GM21717 (cell line): ENCODE results near the gene PRUNE2.
"Not testable (repeated sequence)": the region's sequence is repeated elsewhere in the genome, so short reads cannot be mapped to it uniquely, and the experiment has no call there.

ENCODE experiments used
- ATAC-seq: cut with Tn5 transposase; IDR thresholded peaks from one replicate; pipeline ENCODE4 v1.9.1; 2021; ENCODE audit warnings: mild to moderate bottlenecking, moderate library complexity; ENCODE audit not compliant: unreplicated experiment

PRUNE2 gene

DNA sequence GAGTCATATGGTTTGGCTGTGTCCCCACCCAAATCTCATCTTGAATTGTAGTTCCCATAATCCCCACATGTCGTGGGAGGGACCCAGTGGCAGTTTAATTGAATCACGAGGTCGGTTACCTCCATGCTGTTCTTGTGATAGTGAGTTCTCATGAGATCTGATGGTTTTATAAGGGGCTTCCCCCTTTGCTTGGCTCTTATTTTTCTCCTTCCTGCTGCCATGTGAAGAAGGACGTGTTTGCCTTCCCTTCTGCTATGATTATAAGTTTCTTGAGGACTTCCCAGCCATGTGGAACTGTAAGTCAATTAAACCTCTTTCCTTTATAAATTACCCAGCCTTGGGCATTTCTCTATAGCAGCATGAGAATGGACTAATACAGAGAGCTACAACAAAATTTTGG is 163.0 kb downstream of the PRUNE2 start:
- not testable (repeated sequence) for ATAC-seq

GRCh38 chr9:76741524-76741923 is 164.4 kb downstream of the PRUNE2 start:
- no peak for ATAC-seq

- no peak for ATAC-seq
These were observed 167.5 kb downstream of the PRUNE2 start for GRCh38 chr9:76738402-76738801.

DNA sequence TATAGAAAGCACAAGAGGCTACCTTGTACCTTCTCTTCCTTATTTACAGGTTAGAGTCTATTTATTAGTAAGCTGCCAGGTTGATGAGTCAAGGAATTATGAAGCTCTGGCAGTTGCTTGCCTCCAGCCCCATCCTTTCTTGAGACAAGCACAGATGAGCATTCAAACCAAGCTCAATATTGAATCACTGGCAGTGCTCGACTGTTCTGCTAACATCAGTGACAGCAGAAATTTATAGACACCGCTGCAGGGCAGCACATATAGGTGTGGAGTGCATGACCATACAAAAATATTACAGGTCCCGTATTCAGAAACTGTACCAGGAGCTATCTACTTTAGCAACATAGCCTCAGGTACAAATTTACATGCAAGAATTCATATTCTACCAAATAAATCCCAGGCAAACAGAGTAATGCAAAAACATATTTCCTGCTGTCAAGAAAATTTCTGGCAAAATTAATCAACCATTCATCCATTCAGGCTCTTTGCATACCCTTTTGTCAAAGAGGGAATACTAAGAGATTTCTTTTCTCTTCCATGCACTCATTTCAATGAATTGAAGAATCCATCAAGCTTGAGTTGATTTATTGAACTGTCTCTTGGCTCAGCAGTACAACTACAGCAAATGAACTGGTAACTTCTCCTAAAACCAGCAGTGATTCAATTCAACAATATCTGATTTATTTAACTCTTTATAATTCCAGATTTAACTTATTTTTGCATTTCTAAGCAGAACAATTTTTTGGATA is 168.6 kb downstream of the PRUNE2 start:
- ATAC-seq, result no peak

DNA sequence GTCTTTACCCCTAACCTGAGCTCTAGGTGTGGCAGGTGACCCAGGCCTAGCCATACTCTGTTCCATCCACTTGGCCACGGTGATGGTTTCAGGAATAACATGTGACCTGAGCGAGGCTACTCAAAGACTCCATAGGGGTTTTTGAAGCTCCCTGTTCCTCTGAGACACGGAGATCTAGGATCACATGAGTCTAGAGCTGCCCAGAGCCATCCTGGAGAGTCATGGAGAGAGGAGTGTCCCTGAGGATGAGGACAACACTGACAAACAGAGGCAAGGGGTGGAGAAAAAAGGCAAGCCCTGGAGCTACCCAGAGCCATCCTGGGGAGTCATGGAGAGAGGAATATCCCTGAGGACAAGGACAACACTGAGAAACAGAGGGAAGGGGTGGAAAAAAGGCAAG is 171.2 kb downstream of the PRUNE2 start:
- no peak for ATAC-seq

DNA sequence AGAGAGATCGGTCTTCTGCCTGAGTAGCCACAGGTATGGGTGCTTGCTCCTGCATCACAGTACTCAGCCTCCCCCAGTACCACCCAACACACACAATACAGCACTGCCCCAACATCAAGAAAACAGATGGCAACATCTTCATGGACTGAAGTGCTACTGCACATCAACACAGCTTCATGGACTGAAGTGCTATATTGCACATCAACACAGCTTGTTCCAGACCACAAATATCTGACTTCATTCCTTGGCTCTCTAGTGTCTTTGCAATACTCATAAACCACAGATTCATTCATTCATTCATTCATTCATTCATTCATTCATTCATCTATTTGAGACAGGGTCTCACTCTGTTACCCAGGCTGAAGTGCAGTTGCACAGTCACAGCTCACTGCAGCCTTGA is 172.8 kb downstream of the PRUNE2 start:
- no peak for ATAC-seq

DNA sequence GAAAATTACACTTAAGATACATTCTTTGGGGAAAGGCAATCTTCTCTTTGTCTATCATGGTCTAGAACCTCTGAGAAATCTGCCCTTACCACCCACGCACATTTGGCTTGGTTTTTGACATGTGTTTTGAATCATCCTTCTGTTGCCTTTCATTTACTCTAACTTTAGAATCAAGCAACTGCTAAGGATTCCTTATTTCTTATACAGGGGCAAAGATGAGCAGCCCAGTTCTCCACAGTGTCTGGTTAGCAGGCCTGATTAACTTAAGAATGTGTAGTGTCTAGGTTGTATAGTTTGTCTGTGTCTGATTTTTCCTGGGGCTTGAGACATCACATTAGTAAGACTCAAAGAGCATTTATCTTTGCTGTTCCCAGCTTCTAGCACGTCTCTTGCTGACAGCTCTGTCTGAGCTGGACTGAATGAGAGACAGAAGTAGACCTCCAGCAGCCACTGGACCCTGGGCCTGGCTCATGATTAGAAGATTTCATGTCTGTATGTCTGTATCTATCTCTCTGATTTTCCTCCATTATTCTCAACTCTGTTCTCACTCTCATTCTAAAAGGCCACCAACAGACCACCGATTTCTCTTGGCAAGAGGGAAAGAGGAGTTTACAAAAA is 173.5 kb downstream of the PRUNE2 start:
- no peak for ATAC-seq

- ATAC-seq, result no peak
These were observed 175.1 kb downstream of the PRUNE2 start for GRCh38 chr9:76730801-76731200.

DNA sequence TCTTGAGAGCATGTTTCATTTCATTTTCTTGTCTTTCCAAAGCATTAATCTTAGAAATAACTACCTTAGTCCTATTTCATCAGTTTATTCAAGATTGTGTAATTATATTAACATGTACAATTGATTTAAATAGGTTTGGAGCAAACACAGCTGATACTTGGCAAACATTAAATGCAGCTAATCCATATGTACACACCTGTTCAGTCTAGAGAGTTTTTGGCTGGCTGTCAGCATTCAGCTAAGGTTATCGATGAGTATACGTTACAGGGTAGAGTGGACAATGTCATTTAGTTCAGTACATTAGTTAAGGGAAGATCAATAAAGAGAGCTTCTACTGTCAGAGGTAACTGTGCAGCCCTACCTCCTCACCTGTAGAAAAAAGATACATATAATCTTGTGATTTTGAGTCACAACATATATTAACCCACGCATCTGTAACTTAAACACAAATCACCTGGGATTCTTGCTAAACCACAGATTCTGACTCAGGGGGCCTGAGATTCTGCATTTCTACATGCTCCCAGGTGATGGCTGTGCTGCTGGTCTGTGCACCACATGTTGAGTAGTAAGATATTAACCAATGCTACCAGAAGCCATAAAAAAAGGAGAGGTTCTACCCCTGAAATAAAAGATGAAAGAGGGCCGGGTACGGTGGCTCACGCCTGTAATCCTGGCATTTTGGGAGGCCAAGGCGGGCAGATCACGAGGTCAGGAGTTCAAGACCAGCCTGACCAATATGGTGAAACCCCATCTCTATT is 175.8 kb downstream of the PRUNE2 start:
- ATAC-seq, result no peak

DNA sequence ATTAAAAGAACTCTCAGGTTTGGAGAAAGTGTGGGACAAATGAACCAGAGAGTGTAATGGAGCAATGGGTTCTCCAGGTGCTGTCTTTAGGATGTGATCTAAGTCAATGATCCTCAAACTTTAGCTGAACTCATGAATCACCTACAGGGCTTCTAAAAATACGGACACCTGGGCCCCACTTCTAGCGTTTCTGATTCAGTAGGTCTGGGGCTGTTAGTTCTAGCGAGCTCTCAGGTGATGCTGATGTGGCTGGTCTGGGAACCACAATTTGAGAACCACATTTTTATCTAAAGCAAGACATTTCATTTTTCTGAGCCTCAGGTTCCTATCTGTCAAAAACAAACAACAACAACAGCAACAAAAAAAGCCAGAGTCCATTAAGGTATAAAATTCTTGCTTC is 176.8 kb downstream of the PRUNE2 start:
- no peak for ATAC-seq

GRCh38 chr9:76725885-76726284 is 180.0 kb downstream of the PRUNE2 start:
- no peak for ATAC-seq

DNA sequence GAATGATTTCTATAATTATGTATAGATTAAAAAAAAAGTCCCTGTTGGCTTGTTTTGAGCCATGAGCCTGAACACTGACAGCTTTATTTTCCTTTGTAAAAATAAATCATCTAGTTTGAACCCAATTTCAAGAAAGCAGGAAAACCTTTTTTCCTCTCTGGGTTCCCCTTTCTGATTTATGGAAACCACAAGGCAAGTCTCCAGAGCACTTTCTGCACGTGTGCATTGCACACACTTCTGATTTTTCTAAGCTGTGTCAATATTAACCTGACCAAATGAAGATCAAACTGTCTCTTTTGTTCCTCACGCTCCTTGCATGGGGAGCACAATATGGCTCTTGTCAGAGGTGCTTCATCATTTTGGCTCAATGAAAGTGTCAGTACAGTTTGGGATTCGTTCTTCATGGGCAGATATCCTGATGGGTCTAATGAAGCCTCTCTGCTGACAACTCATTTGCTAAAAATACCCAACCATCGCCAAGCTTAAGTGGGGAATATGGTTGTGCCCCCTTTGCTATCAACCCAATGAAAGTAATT is 180.8 kb downstream of the PRUNE2 start:
- ATAC-seq, result no peak

DNA sequence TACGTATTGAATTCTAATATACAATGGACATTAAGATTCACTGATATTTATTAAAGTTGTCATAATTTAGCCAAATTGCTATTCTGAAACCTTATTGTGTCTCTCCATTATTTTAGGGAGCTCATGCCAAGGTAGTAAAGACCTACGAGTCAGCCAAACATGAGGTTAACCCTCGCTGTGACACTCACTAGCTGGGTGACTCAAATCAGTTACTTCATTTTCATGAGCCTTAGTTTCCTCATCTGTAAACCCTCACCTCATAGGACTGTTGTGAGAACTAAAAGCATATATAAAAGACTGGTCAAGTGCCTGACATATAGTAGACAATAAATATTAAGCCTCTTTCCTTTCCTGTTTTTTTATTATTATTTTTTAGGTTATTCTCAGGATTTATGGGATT is 185.7 kb downstream of the PRUNE2 start:
- ATAC-seq, result no peak

DNA sequence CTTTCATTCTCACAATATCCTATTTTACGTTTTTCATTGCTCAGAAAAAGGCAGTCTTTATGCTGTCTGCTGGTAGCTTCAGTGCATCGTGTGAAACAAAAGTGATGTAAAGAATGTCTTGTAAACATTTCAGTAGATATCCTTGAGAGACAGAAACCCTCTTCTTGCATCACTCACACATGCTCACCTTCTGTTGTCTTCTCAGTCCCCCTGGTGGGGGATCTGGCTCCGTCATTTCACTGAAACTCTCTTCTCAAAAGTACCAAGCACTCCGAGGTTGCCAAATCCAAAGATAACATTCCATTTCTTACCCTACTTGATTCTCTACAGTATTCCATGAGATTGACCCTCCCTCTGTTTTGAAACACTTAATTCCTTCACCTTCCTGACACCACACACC is 187.7 kb downstream of the PRUNE2 start:
- ATAC-seq, result no peak

DNA sequence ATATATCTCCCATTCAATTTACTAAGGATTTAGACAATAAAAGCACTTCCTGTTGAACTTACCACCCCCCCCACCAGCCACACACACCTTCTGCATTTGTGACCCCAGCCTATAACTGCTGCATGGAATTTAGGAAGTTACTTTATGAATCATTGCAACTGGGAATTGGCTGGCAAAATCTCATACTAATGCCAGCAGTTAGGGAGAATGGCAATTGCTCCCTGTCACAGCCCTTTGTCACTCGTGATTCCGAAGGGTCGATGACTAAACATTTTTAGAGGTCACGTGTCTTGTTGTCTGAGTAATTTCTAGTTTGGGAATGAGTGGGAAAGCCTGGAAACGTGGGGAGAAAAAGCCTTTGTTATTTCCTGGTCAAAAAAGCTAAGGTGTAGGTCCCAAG is 188.3 kb downstream of the PRUNE2 start:
- no peak for ATAC-seq

- ATAC-seq, result no peak
These were observed 188.7 kb downstream of the PRUNE2 start for GRCh38 chr9:76717176-76717575.

DNA sequence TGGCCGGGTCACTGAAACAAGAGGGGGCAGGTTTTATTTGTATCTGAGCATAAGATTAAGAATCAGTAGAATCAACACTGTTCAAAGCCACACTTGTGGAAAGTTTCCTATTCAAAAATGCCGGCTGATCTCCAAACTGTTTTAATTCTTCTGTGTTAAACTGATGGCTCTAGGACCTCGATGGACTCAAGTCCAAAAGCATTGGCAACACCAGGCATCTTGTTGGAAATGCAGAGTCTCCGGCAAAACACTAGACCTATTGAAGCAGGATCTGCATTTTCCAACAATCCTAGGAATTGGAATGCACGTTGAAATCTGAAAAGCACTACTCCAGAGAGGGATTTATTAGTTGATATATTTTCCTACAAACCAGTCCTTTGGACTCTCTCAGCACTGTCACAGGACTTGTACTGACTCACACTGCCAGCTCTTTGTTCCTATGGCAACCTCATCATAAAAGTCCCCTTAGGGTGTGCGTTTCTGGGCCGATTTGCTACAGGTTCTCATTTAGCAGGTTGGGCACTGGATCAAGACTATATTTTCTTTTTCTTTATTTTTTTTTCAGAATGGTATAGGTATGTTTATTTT is 189.7 kb downstream of the PRUNE2 start:
- no peak for ATAC-seq

- no peak for ATAC-seq
These were observed 192.5 kb downstream of the PRUNE2 start for GRCh38 chr9:76713381-76713780.

GRCh38 chr9:76709020-76709419 is 196.9 kb downstream of the PRUNE2 start:
- ATAC-seq, result no peak

DNA sequence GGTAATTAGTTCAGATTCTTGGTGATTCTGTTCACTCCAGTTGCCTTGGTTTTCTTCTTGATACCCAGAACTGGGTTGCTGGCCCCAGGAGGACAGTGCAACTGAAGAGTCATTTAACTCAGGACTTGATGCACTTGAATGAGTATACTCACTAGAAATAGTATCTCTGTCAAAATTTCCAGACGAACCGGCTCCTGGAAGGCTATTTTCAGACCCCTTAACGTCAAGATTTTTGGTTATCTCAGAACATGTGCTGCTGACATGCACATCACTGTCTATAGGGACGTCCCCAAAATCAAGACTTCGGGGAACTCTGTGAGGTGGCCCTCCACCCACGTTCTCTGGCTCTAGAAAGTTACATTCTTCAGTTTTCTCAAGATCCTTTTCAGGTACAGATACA is 198.4 kb downstream of the PRUNE2 start:
- ATAC-seq, result peak; percentile 56

DNA sequence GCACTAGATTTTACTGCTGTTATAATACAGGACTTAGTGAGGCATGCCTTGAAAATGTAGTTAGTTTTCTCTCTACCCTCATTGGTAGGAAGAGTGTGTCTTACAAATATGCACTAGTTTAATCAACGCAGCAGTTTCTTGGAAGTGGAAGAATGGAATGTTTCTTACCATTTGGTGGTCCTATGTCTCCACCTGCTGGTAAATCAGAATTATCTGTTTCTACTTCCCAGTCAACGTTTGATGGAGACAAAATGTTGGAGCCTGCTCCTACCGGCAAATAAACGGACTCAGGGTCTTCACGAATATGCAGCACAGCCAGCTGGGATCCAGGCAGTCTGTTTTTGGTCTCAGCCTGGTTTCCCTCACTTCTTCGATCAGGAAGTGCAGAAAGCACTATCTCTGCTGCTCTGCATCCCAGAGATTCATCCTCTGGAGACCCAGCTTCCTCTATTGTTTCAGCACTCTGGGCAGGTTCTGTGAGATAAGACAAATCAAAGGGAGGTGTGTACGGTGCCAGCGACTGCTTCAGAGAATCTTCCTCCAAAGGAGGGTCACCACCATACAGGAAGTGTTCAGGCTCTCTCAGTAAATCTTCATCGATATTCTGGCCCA is 201.2 kb downstream of the PRUNE2 start:
- ATAC-seq, result no peak
